Measurements from ENCODE around the gene NCOA1. TPM values are rescaled to one million over a fixed set of nuclear protein-coding genes. Genes with fewer than 3 reads are reported as not detected.

NCOA1 gene
- total and polyA plus RNA-seq, 10 of the 15 experiments (the other 5 are each of a cell fraction or from before 2014, with no cell fraction given), result 1.8 to 35.6 (median 6.1) TPM

DNA sequence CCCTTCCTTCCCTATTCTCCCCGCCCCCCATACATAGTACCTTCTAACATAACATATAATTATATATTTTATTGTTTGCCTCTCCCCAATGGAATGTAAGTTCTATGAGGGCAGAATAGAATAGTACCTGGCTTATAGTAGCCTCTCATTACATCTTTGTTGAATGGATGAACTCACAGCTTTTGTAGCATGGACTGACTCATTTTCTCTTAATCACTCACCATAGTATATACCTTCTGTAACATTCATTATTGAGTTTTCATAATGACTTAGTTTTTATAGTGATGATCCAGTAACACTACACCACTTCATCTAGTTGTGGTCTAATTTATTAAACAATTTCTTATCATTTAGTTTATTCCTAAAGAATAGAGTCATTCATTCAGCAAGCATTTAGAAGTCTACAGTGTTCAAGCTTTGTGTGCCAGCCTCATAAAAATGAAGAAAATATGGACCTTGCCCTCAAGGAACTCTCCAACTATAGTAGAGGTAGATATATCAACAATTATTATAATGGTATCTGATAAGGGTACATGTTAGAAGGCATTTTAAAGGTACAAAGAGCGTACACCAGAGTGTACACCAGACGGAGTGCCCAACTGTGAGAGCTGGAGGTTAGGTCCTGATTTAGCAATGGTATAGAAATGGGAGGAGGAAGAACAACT lies 31.1 kb downstream of the NCOA1 start:
- H2AFZ ChIP-seq (ENCODE audit: control insufficient read depth, low read depth, low read length), result no peak overlapping the region
- DNase-seq (ENCODE audit: low read depth, low spot score) (no peak), ATAC-seq (peak; percentile 69), FAIRE-seq (no peak)
- POLR2A ChIA-PET, result no interaction called here
- SMC1A ChIA-PET (ENCODE audit: uncharacterized antibody, unreplicated experiment), result interaction anchor here (0.8 to 3.1 kb wide), 7 partner anchors 8 to 139 kb away, joined by 3 to 16 read pairs (median 3); no protein-coding TSS in a partner anchor
- TF ChIP-seq NR2F1 (conservative IDR thresholded peaks at IDR 0.05), result no peak
- TF ChIP-seq, protein P1, sequence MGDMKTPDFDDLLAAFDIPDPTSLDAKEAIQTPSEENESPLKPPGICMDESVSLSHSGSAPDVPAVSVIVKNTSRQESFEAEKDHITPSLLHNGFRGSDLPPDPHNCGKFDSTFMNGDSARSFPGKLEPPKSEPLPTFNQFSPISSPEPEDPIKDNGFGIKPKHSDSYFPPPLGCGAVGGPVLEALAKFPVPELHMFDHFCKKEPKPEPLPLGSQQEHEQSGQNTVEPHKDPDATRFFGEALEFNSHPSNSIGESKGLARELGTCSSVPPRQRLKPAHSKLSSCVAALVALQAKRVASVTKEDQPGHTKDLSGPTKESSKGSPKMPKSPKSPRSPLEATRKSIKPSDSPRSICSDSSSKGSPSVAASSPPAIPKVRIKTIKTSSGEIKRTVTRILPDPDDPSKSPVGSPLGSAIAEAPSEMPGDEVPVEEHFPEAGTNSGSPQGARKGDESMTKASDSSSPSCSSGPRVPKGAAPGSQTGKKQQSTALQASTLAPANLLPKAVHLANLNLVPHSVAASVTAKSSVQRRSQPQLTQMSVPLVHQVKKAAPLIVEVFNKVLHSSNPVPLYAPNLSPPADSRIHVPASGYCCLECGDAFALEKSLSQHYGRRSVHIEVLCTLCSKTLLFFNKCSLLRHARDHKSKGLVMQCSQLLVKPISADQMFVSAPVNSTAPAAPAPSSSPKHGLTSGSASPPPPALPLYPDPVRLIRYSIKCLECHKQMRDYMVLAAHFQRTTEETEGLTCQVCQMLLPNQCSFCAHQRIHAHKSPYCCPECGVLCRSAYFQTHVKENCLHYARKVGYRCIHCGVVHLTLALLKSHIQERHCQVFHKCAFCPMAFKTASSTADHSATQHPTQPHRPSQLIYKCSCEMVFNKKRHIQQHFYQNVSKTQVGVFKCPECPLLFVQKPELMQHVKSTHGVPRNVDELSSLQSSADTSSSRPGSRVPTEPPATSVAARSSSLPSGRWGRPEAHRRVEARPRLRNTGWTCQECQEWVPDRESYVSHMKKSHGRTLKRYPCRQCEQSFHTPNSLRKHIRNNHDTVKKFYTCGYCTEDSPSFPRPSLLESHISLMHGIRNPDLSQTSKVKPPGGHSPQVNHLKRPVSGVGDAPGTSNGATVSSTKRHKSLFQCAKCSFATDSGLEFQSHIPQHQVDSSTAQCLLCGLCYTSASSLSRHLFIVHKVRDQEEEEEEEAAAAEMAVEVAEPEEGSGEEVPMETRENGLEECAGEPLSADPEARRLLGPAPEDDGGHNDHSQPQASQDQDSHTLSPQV (IDR thresholded peaks at IDR 0.05), result no peak
- TF ChIP-seq SRF (IDR thresholded peaks at IDR 0.05; ENCODE audit: low read depth in 2 of 2, low read length in 2 of 2), result no peak
- TF ChIP-seq, protein P2, sequence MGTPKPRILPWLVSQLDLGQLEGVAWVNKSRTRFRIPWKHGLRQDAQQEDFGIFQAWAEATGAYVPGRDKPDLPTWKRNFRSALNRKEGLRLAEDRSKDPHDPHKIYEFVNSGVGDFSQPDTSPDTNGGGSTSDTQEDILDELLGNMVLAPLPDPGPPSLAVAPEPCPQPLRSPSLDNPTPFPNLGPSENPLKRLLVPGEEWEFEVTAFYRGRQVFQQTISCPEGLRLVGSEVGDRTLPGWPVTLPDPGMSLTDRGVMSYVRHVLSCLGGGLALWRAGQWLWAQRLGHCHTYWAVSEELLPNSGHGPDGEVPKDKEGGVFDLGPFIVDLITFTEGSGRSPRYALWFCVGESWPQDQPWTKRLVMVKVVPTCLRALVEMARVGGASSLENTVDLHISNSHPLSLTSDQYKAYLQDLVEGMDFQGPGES (IDR thresholded peaks at IDR 0.05), result no peak
- no peak for TF ChIP-seq ZNF274 (IDR thresholded peaks at IDR 0.05; ENCODE audit: insufficient read depth, insufficient read length)
- TF ChIP-seq, protein P3, sequence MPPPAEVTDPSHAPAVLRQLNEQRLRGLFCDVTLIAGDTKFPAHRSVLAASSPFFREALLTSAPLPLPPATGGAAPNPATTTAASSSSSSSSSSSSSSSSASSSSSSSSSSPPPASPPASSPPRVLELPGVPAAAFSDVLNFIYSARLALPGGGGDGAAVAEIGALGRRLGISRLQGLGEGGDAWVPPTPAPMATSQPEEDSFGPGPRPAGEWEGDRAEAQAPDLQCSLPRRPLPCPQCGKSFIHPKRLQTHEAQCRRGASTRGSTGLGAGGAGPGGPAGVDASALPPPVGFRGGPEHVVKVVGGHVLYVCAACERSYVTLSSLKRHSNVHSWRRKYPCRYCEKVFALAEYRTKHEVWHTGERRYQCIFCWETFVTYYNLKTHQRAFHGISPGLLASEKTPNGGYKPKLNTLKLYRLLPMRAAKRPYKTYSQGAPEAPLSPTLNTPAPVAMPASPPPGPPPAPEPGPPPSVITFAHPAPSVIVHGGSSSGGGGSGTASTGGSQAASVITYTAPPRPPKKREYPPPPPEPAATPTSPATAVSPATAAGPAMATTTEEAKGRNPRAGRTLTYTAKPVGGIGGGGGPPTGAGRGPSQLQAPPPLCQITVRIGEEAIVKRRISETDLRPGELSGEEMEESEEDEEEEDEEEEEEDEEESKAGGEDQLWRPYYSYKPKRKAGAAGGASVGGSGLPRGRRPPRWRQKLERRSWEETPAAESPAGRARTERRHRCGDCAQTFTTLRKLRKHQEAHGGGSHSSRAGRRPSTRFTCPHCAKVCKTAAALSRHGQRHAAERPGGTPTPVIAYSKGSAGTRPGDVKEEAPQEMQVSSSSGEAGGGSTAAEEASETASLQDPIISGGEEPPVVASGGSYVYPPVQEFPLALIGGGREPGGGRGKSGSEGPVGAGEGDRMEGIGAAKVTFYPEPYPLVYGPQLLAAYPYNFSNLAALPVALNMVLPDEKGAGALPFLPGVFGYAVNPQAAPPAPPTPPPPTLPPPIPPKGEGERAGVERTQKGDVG (CRISPR knock-in tag; IDR thresholded peaks at IDR 0.05), result no peak
- TF ChIP-seq TAF1 (IDR thresholded peaks at IDR 0.05; ENCODE audit: borderline replicate concordance, low read depth, low read length), result no peak
- TF ChIP-seq SMAD1 (IDR thresholded peaks at IDR 0.05; ENCODE audit: low read depth, partially characterized antibody), result no peak
- no peak for TF ChIP-seq MTA3 (IDR thresholded peaks at IDR 0.05; ENCODE audit: borderline replicate concordance, low read length)
- no peak for TF ChIP-seq POU2F2 (IDR thresholded peaks at IDR 0.05; ENCODE audit: borderline replicate concordance, low read depth, low read length)
- TF ChIP-seq KAT2A (conservative IDR thresholded peaks at IDR 0.05; ENCODE audit: control insufficient read depth, low read depth, low read length), result no peak
- TF ChIP-seq STAT3 (IDR thresholded peaks at IDR 0.05; ENCODE audit: low read depth, low read length), result no peak
- TF ChIP-seq POLR2AphosphoS2 (IDR thresholded peaks at IDR 0.05; ENCODE audit: low read depth, low read length), result no peak
- no peak for TF ChIP-seq MEF2A (IDR thresholded peaks at IDR 0.05; ENCODE audit: insufficient read depth, low read depth, low read length)
- TF ChIP-seq BMI1 (IDR thresholded peaks at IDR 0.05; ENCODE audit: borderline replicate concordance), result no peak
- TF ChIP-seq IKZF2 (IDR thresholded peaks at IDR 0.05), result no peak
- no peak overlapping the region for H3K4me2 ChIP-seq (ENCODE audit: control insufficient read depth, insufficient read depth)
- CTCF ChIA-PET, result interaction anchor here (0.6 to 1.5 kb wide), 3 partner anchors 9 to 950 kb away, joined by 3 to 4 read pairs (median 3); no protein-coding TSS in a partner anchor
- no peak overlapping the region for H3K9ac ChIP-seq (ENCODE audit: control insufficient read depth, insufficient read depth, low read length)
- no peaks in the 10 kb centered on the region for H4K20me1 ChIP-seq (ENCODE audit: control insufficient read depth, insufficient read depth)
- no peaks in the 10 kb centered on the region for H3K27me3 ChIP-seq (replicated peaks in 1 of 2; ENCODE audit: control insufficient read depth in 2 of 2, insufficient read depth in 2 of 2, low read length in 1 of 2)
- H3K4me1 ChIP-seq (ENCODE audit: control insufficient read depth, insufficient read depth, low read length), result no peaks in the 10 kb centered on the region
- no peak overlapping the region for H3K27ac ChIP-seq (ENCODE audit: control insufficient read depth, insufficient read depth)
- WGBS (ENCODE audit: insufficient coverage, insufficient replicate concordance, low lambda C conversion rate, missing lambda C conversion rate), result 98% methylated on average over 3 of the region's 3 CpGs
- no peak overlapping the region for H3K4me3 ChIP-seq
- BruUV-seq (replicated peaks), result no TSS peak
- in situ Hi-C loops (cut with MboI) (no loop called here), intact Hi-C loops (cut with micrococcal nuclease; ENCODE audit: unreplicated experiment) (no loop called here)
- no peaks in the 10 kb centered on the region; the same call in none of the 3 replicates for H3K9me3 ChIP-seq (replicated peaks; ENCODE audit: control insufficient read depth, insufficient read depth, low read length)
- H3K79me2 ChIP-seq (ENCODE audit: control insufficient read depth, insufficient read depth, low read length), result peaks cover 36% of the 10 kb centered on the region
- RAD21 ChIA-PET (ENCODE audit: unreplicated experiment), result interaction anchor here (1.9 kb wide), 1 partner anchor 57 kb away, joined by 5 read pairs; no protein-coding TSS in a partner anchor
- H3K36me3 ChIP-seq (ENCODE audit: control insufficient read depth in 2 of 2, insufficient read depth in 2 of 2, low read length in 1 of 2), result no peaks in the 10 kb centered on the region

Measured in GM12878 (cell line).